A549 (cell line): ENCODE measurements around the gene PRR13. TPM values are rescaled to one million over a fixed set of nuclear protein-coding genes. Genes with fewer than 3 reads are reported as not detected.

Source experiments
- ATAC-seq, 2 experiments: fragments of 200-7000 bp in 1 of 2; fragments of >200 bp in 1 of 2; cut with Nextera tagmentation in 1 of 2; cut with Tn5 transposase in 1 of 2; 3 replicates each; pipeline versions ENCODE4 v1.8.0 to v1.9.1; 2018 to 2020; ENCODE audit warnings: mild to moderate bottlenecking in 1 of 2, moderate library complexity in 1 of 2
- CTCF ChIA-PET: fragments of 300-600 bp; sonication (Branson Sonifier 250); formaldehyde crosslinking; extraction: SDS; loops from one replicate; lab custom pipeline; 2021; ENCODE audit warnings: antibody characterized with exemption, inconsistent platforms; lab: Yijun Ruan, JAX
- POLR2A ChIA-PET: fragments of 350-600 bp; formaldehyde crosslinking; extraction: SDS; loops from one replicate; lab custom pipeline; 2021; ENCODE audit warnings: antibody characterized with exemption, inconsistent platforms; lab: Yijun Ruan, JAX
- DNase-seq, 2 experiments: peaks; one replicate each; pipeline versions ENCODE4 v3.0.0 to v3.0.0-alpha.2; 2011 to 2016; ENCODE audit warnings: low read depth in 1 of 2, low spot score in 1 of 2
- FAIRE-seq: peaks from 2 replicates; lab custom pipeline; 2011; peaks lifted over from hg19 to GRCh38; lab: Jason Lieb, UNC
- H3K27ac ChIP-seq, 2 experiments: fragments of >200 bp; sonication (Bioruptor Twin); formaldehyde crosslinking; 3 replicates each; pipeline ENCODE4 v1.5.1; 2016 to 2017
- H3K4me1 ChIP-seq: fragments of >200 bp; sonication (Bioruptor Twin); formaldehyde crosslinking; 3 replicates; pipeline ENCODE4 v1.6.1; 2016
- H3K4me2 ChIP-seq: fragments of >200 bp; sonication (Bioruptor Twin); formaldehyde crosslinking; 3 replicates; pipeline ENCODE4 v1.6.1; 2016
- H3K4me3 ChIP-seq: fragments of >200 bp; sonication (Bioruptor Twin); formaldehyde crosslinking; 3 replicates; pipeline ENCODE4 v1.5.1; 2016
- H3K9me3 ChIP-seq: fragments of >200 bp; sonication (Bioruptor Twin); formaldehyde crosslinking; 3 replicates; pipeline ENCODE4 v1.6.1; 2016
- BCL3 ChIP-seq: fragments of >200 bp; sonication (Bioruptor Twin); formaldehyde crosslinking; IDR thresholded peaks from 3 replicates; pipeline ENCODE4 v1.6.1; 2016
- CTCF ChIP-seq: fragments of >200 bp; sonication (Bioruptor Twin); formaldehyde crosslinking; IDR thresholded peaks from 3 replicates; pipeline ENCODE4 v1.5.1; 2016
- E2F6 ChIP-seq: IDR thresholded peaks from 2 replicates; pipeline ENCODE4 v1.6.1; 2012; ENCODE audit warnings: low read depth, borderline replicate concordance
- HOXA7 ChIP-seq: fragments of 250-450 bp; sonication (Bioruptor Pico); IDR thresholded peaks from 2 replicates; pipeline ENCODE4 v1.5.0; 2020; ENCODE audit warnings: mild to moderate bottlenecking, moderate library complexity
- JUN ChIP-seq, 2 experiments: fragments of >200 bp; sonication (Bioruptor Twin); formaldehyde crosslinking; IDR thresholded peaks; 2 replicates in 1 of 2; 3 replicates in 1 of 2; pipeline ENCODE4 v1.6.1; 2016 to 2017
- KDM1A ChIP-seq: fragments of 200-600 bp; sonication (generic); IDR thresholded peaks from 2 replicates; pipeline ENCODE4 v1.6.1; 2016; ENCODE audit warnings: low read depth, mild to moderate bottlenecking
- MAX ChIP-seq: IDR thresholded peaks from 2 replicates; pipeline ENCODE4 v1.6.1; 2012
- PBX3 ChIP-seq: IDR thresholded peaks from 2 replicates; pipeline ENCODE4 v1.6.1; 2012
- POLR2AphosphoS2 ChIP-seq: conservative IDR thresholded peaks from 2 replicates; pipeline ENCODE4 v1.6.1; 2012; ENCODE audit warnings: low read length, improper control_type of control experiment, inconsistent platforms
- RARB ChIP-seq: fragments of 250-450 bp; sonication (Bioruptor Pico); IDR thresholded peaks from 2 replicates; pipeline ENCODE4 v1.8.0; 2021; ENCODE audit warnings: mild to moderate bottlenecking, moderate library complexity
- TFCP2L1 ChIP-seq: fragments of 250-450 bp; sonication (Bioruptor Pico); IDR thresholded peaks from 2 replicates; pipeline ENCODE4 v1.5.0; 2021; ENCODE audit warnings: mild to moderate bottlenecking
- TP53 ChIP-seq: fragments of 250-450 bp; sonication (Bioruptor Pico); IDR thresholded peaks from 2 replicates; pipeline ENCODE4 v1.5.0; 2021; ENCODE audit warnings: mild to moderate bottlenecking, moderate library complexity
- ZNF302 ChIP-seq: fragments of 250-450 bp; sonication (Bioruptor Pico); IDR thresholded peaks from 2 replicates; pipeline ENCODE4 v1.9.0; 2021; ENCODE audit warnings: inconsistent platforms, mild to moderate bottlenecking, moderate library complexity
- WGBS: methylation state at CpG from one replicate; pipeline ENCODE4 v1.1.6; 2017; ENCODE audit errors: missing lambda C conversion rate; 5-methylcytosine and 5-hydroxymethylcytosine counted together
- polyA plus RNA-seq, 4 experiments: library from polyadenylated mRNA; depleted of rRNA in 3 of 4; stranded (reverse); fragments of >200 nt; fragmentation: RNase III in 1 of 4; extraction: RNeasy Plus Mini Kit Qiagen cat#74134 plus additional on column Dnase treatment in 1 of 4; gene quantifications; 2 replicates in 3 of 4; 3 replicates in 1 of 4; pipeline ENCODE4 v1.2.3, GENCODE V29; 2011 to 2017

PRR13 gene
- polyA plus RNA-seq, 2 of the 4 experiments (the other 2 are of a cell fraction), result 203 to 221 TPM

- ChIA-PET CTCF (interaction anchor here (1.1 to 2.5 kb wide), 2 partner anchors 9 to 132 kb away, joined by 5 to 7 read pairs; no protein-coding TSS in a partner anchor), POLR2A (interaction anchor here (3.3 to 6.9 kb wide), 2 partner anchors 8 to 15 kb away, joined by 21 to 34 read pairs; partner anchors contain the start of genes MAP3K12 and TARBP2)
- 93% methylated on average over 10 of the region's 10 CpGs for WGBS
- peaks cover 25% of the 10 kb centered on the region for H3K4me1 ChIP-seq
- no peak for FAIRE-seq
- H3K9me3 ChIP-seq, result no peaks in the 10 kb centered on the region
- H3K4me2 ChIP-seq, result no peak overlapping the region
- no peak for DNase-seq
- no peak overlapping the region for H3K27ac ChIP-seq
- no peak for TF ChIP-seq RARB (CRISPR knock-in tag)
- TF ChIP-seq POLR2AphosphoS2, result peak; percentile 94
- TF ChIP-seq TFCP2L1 (CRISPR knock-in tag), result no peak
- TF ChIP-seq TP53, result 0 out of 2 replicates have a peak, but pooled peaks have one; percentile 55
- no peak overlapping the region for H3K4me3 ChIP-seq
- ATAC-seq, result peak in 1 of 2 experiments; percentile 1; a peak in 2 of 6 replicates
Observed at GRCh38 chr12:53484686-53485575, 43.4 kb downstream of the PRR13 start.

GRCh38 chr12:53485955-53486735, 44.6 kb downstream of the PRR13 start:
- ATAC-seq (peak; percentile 2 to 3; a peak in 4 of 6 replicates), FAIRE-seq (no peak), DNase-seq (no peak)
- WGBS, result 96% methylated on average over 10 of the region's 10 CpGs
- no peak overlapping the region for H3K4me3 ChIP-seq
- TF ChIP-seq POLR2AphosphoS2, result 0 out of 2 replicates have a peak, but pooled peaks have one; percentile 9
- no peak for TF ChIP-seq BCL3
- no peaks in the 10 kb centered on the region for H3K9me3 ChIP-seq
- POLR2A ChIA-PET, result interaction anchor here (6.9 kb wide), 1 partner anchor 14 kb away, joined by 34 read pairs; the partner anchor contains the start of genes MAP3K12 and TARBP2
- H3K4me2 ChIP-seq, result no peak overlapping the region
- H3K27ac ChIP-seq, result no peak overlapping the region
- H3K4me1 ChIP-seq, result peaks cover 13% of the 10 kb centered on the region; the same call in 2 of the 3 replicates
- CTCF ChIA-PET, result interaction anchor here (1.0 to 2.5 kb wide), 5 partner anchors 12 to 134 kb away, joined by 3 to 7 read pairs (median 5); partner anchors contain the start of gene MAP3K12

GRCh38 chr12:53486736-53487487, 45.4 kb downstream of the PRR13 start:
- 89% methylated on average over 11 of the region's 17 CpGs for WGBS
- Histone ChIP-seq H3K4me1 (peaks cover 6% of the 10 kb centered on the region; the same call in 1 of the 3 replicates), H3K4me3 (no peak overlapping the region), H3K4me2 (no peak overlapping the region)
- DNase-seq, result no peak
- TF ChIP-seq KDM1A, result no peak
- no peak for TF ChIP-seq ZNF302
- no peak for TF ChIP-seq MAX
- no peak for TF ChIP-seq CTCF
- no peak for TF ChIP-seq E2F6
- no peak for TF ChIP-seq PBX3
- TF ChIP-seq HOXA7 (CRISPR knock-in tag), result peak; percentile 65; the same call in 1 of the 2 replicates
- no peak for TF ChIP-seq JUN (IDR thresholded peaks at IDR 0.05)
- TF ChIP-seq POLR2AphosphoS2, result peak; percentile 77
- TF ChIP-seq, all 56 proteins: peak for 2
- Histone ChIP-seq H3K27ac (no peak overlapping the region), H3K9me3 (no peaks in the 10 kb centered on the region)
- ATAC-seq, result peak; percentile 6 to 9; a peak in 3 of 6 replicates
- ChIA-PET CTCF (interaction anchor here (1.0 to 2.5 kb wide), 5 partner anchors 11 to 134 kb away, joined by 3 to 7 read pairs (median 5); partner anchors contain the start of gene MAP3K12), POLR2A (interaction anchor here (6.9 kb wide), 1 partner anchor 13 kb away, joined by 34 read pairs; the partner anchor contains the start of genes MAP3K12 and TARBP2)
- FAIRE-seq, result no peak
